GM21786 (cell line): ENCODE measurements around the gene FBXL14.

Experiments
- ATAC-seq: cut with Tn5 transposase; IDR thresholded peaks from one replicate; pipeline ENCODE4 v1.9.1; 2021; ENCODE audit not compliant: unreplicated experiment

FBXL14 gene

GRCh38 chr12:1595026-1595561 lies 713 bp upstream of the FBXL14 start:
- ATAC-seq, result no peak

- ATAC-seq, result no peak
Observed at GRCh38 chr12:1594006-1594260, 448 bp downstream of the FBXL14 start.

- peak; percentile 18 for ATAC-seq
Observed at GRCh38 chr12:1593174-1594005, 991 bp downstream of the FBXL14 start.

GRCh38 chr12:1592444-1593173 lies 1.8 kb downstream of the FBXL14 start:
- no peak for ATAC-seq

GRCh38 chr12:1591543-1591942 lies 2.8 kb downstream of the FBXL14 start:
- ATAC-seq, result no peak

- ATAC-seq, result no peak
Observed at GRCh38 chr12:1591034-1591433, 3.3 kb downstream of the FBXL14 start.

- ATAC-seq, result no peak
Observed at GRCh38 chr12:1590221-1590979, 4.0 kb downstream of the FBXL14 start.

GRCh38 chr12:1588575-1588947 lies 5.8 kb downstream of the FBXL14 start:
- no peak for ATAC-seq

GRCh38 chr12:1587927-1588574 lies 6.3 kb downstream of the FBXL14 start:
- ATAC-seq, result no peak

- ATAC-seq, result no peak
Observed at GRCh38 chr12:1584326-1584725, 10.1 kb downstream of the FBXL14 start.

GRCh38 chr12:1583421-1584078 lies 10.8 kb downstream of the FBXL14 start:
- no peak for ATAC-seq

GRCh38 chr12:1582709-1583050 lies 11.7 kb downstream of the FBXL14 start:
- ATAC-seq, result no peak

GRCh38 chr12:1581973-1582708 lies 12.2 kb downstream of the FBXL14 start:
- no peak for ATAC-seq

GRCh38 chr12:1580526-1580925 lies 13.9 kb downstream of the FBXL14 start:
- ATAC-seq, result no peak

GRCh38 chr12:1579651-1580435 lies 14.5 kb downstream of the FBXL14 start:
- ATAC-seq, result no peak

- ATAC-seq, result no peak
Observed at GRCh38 chr12:1576410-1577241, 17.8 kb downstream of the FBXL14 start.

- ATAC-seq, result no peak
Observed at GRCh38 chr12:1575408-1576401, 18.7 kb downstream of the FBXL14 start.
